GM21576 (cell line): ENCODE data around the gene KANSL1.
"Not testable (repeated sequence)": the region's sequence is repeated elsewhere in the genome, so short reads cannot be mapped to it uniquely, and the experiment has no call there.

Source experiments
- ATAC-seq: cut with Tn5 transposase; IDR thresholded peaks from one replicate; pipeline ENCODE4 v1.9.1; 2021; ENCODE audit warnings: mild to moderate bottlenecking, moderate library complexity; ENCODE audit not compliant: unreplicated experiment

The KANSL1 gene

GRCh38 chr17:46192439-46193150 is 634 bp downstream of the KANSL1 start:
- ATAC-seq = peak; percentile 28

- no peak for ATAC-seq
These were observed 1.1 kb downstream of the KANSL1 start for GRCh38 chr17:46192189-46192438.

- ATAC-seq = no peak
These were observed 1.7 kb downstream of the KANSL1 start for GRCh38 chr17:46191322-46192188.

- no peak for ATAC-seq
These were observed 2.5 kb downstream of the KANSL1 start for GRCh38 chr17:46190763-46191162.

- not testable (repeated sequence) for ATAC-seq
These were observed 6.4 kb downstream of the KANSL1 start for GRCh38 chr17:46186827-46187235.

GRCh38 chr17:46184696-46185095 is 8.5 kb downstream of the KANSL1 start:
- no peak for ATAC-seq

- ATAC-seq = not testable (repeated sequence)
These were observed 9.8 kb downstream of the KANSL1 start for GRCh38 chr17:46183383-46183782.

GRCh38 chr17:46182961-46183360 is 10.3 kb downstream of the KANSL1 start:
- ATAC-seq = no peak

GRCh38 chr17:46181940-46182339 is 11.3 kb downstream of the KANSL1 start:
- no peak for ATAC-seq

GRCh38 chr17:46181316-46181715 is 11.9 kb downstream of the KANSL1 start:
- ATAC-seq = not testable (repeated sequence)

GRCh38 chr17:46180892-46181274 is 12.3 kb downstream of the KANSL1 start:
- no peak for ATAC-seq

- ATAC-seq = not testable (repeated sequence)
These were observed 12.9 kb downstream of the KANSL1 start for GRCh38 chr17:46180185-46180891.

- no peak for ATAC-seq
These were observed 13.7 kb downstream of the KANSL1 start for GRCh38 chr17:46179375-46179999.

- ATAC-seq = no peak
These were observed 14.5 kb downstream of the KANSL1 start for GRCh38 chr17:46178550-46179214.

- no peak for ATAC-seq
These were observed 16.3 kb downstream of the KANSL1 start for GRCh38 chr17:46176975-46177374.

GRCh38 chr17:46175891-46176290 is 17.3 kb downstream of the KANSL1 start:
- no peak for ATAC-seq

- no peak for ATAC-seq
These were observed 20.1 kb downstream of the KANSL1 start for GRCh38 chr17:46173153-46173552.

GRCh38 chr17:46171939-46172338 is 21.3 kb downstream of the KANSL1 start:
- no peak for ATAC-seq

- no peak for ATAC-seq
These were observed 22.4 kb downstream of the KANSL1 start for GRCh38 chr17:46170639-46171429.
